Measurements from ENCODE around the gene WDR7.
A peak's percentile ranks its signal among the peaks of the same experiment; 100 is the strongest.

Gene WDR7

DNA sequence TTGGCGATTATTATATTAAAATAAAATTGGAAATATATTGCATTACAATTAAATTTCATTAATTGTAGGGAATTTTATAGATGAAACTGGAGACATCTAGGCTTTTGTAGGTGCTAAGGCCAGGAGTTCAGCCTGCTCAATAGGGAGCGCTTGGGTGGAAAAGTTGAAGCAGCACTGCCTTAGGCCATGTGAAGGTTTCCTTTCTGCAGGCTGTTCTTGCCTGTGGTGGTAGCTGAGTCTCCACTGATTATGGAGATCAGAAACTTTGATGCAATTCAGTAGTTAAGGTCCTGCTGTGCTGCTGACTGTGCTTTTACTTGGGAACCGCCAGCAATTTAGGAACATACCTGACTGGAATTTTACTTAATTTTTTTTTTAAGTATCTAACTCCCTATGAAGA is 315.9 kb downstream of the WDR7 start:
- Histone ChIP-seq H3K36me3 (ENCODE audit: control insufficient read depth in 2 of 2, insufficient read depth in 2 of 2, low read length in 2 of 2) (no peaks in the 10 kb centered on the region), H3K4me3 (ENCODE audit: low read length in 2 of 2) (no peak overlapping the region), H3K9me3 (ENCODE audit: control insufficient read depth in 2 of 2, low read length in 2 of 2) (no peaks in the 10 kb centered on the region), H3K27me3 (ENCODE audit: control insufficient read depth in 2 of 2, insufficient read depth in 2 of 2, low read length in 2 of 2) (no peaks in the 10 kb centered on the region), H3K9ac (ENCODE audit: low read depth in 1 of 2, low read length in 2 of 2) (no peak overlapping the region), H3K27ac (ENCODE audit: low read depth in 2 of 2, low read length in 2 of 2) (no peak overlapping the region), H3K4me1 (ENCODE audit: control insufficient read depth in 2 of 2, insufficient read depth in 2 of 2, low read length in 2 of 2) (no peaks in the 10 kb centered on the region)

- H3K4me3 ChIP-seq (ENCODE audit: low read length in 2 of 2), result no peak overlapping the region
- no peaks in the 10 kb centered on the region for H3K4me1 ChIP-seq (ENCODE audit: control insufficient read depth in 2 of 2, insufficient read depth in 2 of 2, low read length in 2 of 2)
- no peak overlapping the region for H3K9ac ChIP-seq (ENCODE audit: low read depth in 1 of 2, low read length in 2 of 2)
- no peaks in the 10 kb centered on the region for H3K27me3 ChIP-seq (ENCODE audit: control insufficient read depth in 2 of 2, insufficient read depth in 2 of 2, low read length in 2 of 2)
- H3K27ac ChIP-seq (ENCODE audit: low read depth in 2 of 2, low read length in 2 of 2), result no peak overlapping the region
- no peaks in the 10 kb centered on the region for H3K36me3 ChIP-seq (ENCODE audit: control insufficient read depth in 2 of 2, insufficient read depth in 2 of 2, low read length in 2 of 2)
- H3K9me3 ChIP-seq (ENCODE audit: control insufficient read depth in 2 of 2, low read length in 2 of 2), result no peaks in the 10 kb centered on the region
Observed at GRCh38 chr18:56973487-56973886, 322.3 kb downstream of the WDR7 start.

GRCh38 chr18:56974141-56974540 is 323.0 kb downstream of the WDR7 start:
- no peak overlapping the region for H3K27ac ChIP-seq (ENCODE audit: low read depth in 2 of 2, low read length in 2 of 2)
- no peaks in the 10 kb centered on the region for H3K27me3 ChIP-seq (ENCODE audit: control insufficient read depth in 2 of 2, insufficient read depth in 2 of 2, low read length in 2 of 2)

DNA sequence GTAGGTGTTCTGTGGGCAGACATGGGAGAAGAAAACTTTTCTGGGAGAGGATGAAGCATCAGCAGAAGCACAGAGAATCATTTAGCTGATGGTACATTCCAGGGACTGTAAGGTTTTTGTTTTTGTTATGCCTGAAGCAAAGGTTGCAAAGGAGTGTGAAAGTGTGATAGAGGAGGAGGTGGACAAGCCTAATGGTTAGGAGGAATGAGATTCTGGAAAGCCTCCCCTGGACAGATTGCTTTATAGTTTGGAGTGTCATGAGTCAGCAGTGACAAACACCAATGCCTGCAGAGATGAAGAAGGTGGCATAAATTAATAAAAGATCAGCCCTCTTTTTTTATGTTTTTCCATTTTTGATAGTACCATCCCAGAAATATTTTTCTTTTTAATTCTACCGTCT is 324.1 kb downstream of the WDR7 start:
- Histone ChIP-seq H3K4me3 (ENCODE audit: low read length in 2 of 2) (no peak overlapping the region), H3K9ac (ENCODE audit: low read depth in 1 of 2, low read length in 2 of 2) (no peak overlapping the region), H3K27me3 (ENCODE audit: control insufficient read depth in 2 of 2, insufficient read depth in 2 of 2, low read length in 2 of 2) (no peaks in the 10 kb centered on the region), H3K9me3 (ENCODE audit: control insufficient read depth in 2 of 2, low read length in 2 of 2) (no peaks in the 10 kb centered on the region), H3K36me3 (ENCODE audit: control insufficient read depth in 2 of 2, insufficient read depth in 2 of 2, low read length in 2 of 2) (no peaks in the 10 kb centered on the region), H3K4me1 (ENCODE audit: control insufficient read depth in 2 of 2, insufficient read depth in 2 of 2, low read length in 2 of 2) (no peaks in the 10 kb centered on the region), H3K27ac (ENCODE audit: low read depth in 2 of 2, low read length in 2 of 2) (no peak overlapping the region)

More at GRCh38 chr18:56974141-56974540, 323.0 kb downstream of the WDR7 start:
- Histone ChIP-seq H3K9ac (ENCODE audit: low read depth in 1 of 2, low read length in 2 of 2) (no peak overlapping the region), H3K4me3 (ENCODE audit: low read length in 2 of 2) (no peak overlapping the region), H3K36me3 (ENCODE audit: control insufficient read depth in 2 of 2, insufficient read depth in 2 of 2, low read length in 2 of 2) (no peaks in the 10 kb centered on the region), H3K9me3 (ENCODE audit: control insufficient read depth in 2 of 2, low read length in 2 of 2) (no peaks in the 10 kb centered on the region), H3K4me1 (ENCODE audit: control insufficient read depth in 2 of 2, insufficient read depth in 2 of 2, low read length in 2 of 2) (no peaks in the 10 kb centered on the region)

GRCh38 chr18:56977309-56977708 is 326.1 kb downstream of the WDR7 start:
- Histone ChIP-seq H3K4me3 (ENCODE audit: low read length in 2 of 2) (no peak overlapping the region), H3K27me3 (ENCODE audit: control insufficient read depth in 2 of 2, insufficient read depth in 2 of 2, low read length in 2 of 2) (no peaks in the 10 kb centered on the region), H3K27ac (ENCODE audit: low read depth in 2 of 2, low read length in 2 of 2) (no peak overlapping the region), H3K9ac (ENCODE audit: low read depth in 1 of 2, low read length in 2 of 2) (no peak overlapping the region), H3K9me3 (ENCODE audit: control insufficient read depth in 2 of 2, low read length in 2 of 2) (no peaks in the 10 kb centered on the region), H3K36me3 (ENCODE audit: control insufficient read depth in 2 of 2, insufficient read depth in 2 of 2, low read length in 2 of 2) (no peaks in the 10 kb centered on the region), H3K4me1 (ENCODE audit: control insufficient read depth in 2 of 2, insufficient read depth in 2 of 2, low read length in 2 of 2) (no peaks in the 10 kb centered on the region)

DNA sequence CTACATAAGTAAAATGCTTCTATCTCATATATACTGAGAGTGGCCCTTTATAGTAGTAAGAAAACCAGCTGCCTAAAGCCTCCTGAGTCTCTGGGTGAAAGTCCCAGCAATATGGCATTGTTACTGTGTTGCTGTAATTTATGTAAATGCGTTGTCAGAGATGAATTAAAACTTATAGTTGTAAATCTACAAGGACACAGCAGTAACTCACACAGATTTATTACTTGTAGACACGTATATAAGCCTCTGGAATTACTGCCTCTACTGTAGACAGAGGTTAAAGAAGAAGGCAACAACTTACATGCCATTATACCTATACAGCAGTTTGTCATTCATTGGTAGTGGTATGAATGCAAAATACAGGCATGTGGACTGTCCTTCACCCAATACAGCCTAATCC is 326.6 kb downstream of the WDR7 start:
- Histone ChIP-seq H3K4me3 (ENCODE audit: low read length in 2 of 2) (no peak overlapping the region), H3K4me1 (ENCODE audit: control insufficient read depth in 2 of 2, insufficient read depth in 2 of 2, low read length in 2 of 2) (no peaks in the 10 kb centered on the region), H3K27me3 (ENCODE audit: control insufficient read depth in 2 of 2, insufficient read depth in 2 of 2, low read length in 2 of 2) (no peaks in the 10 kb centered on the region), H3K27ac (ENCODE audit: low read depth in 2 of 2, low read length in 2 of 2) (no peak overlapping the region), H3K36me3 (ENCODE audit: control insufficient read depth in 2 of 2, insufficient read depth in 2 of 2, low read length in 2 of 2) (no peaks in the 10 kb centered on the region), H3K9me3 (ENCODE audit: control insufficient read depth in 2 of 2, low read length in 2 of 2) (no peaks in the 10 kb centered on the region), H3K9ac (ENCODE audit: low read depth in 1 of 2, low read length in 2 of 2) (no peak overlapping the region)

GRCh38 chr18:56980151-56980550 is 329.0 kb downstream of the WDR7 start:
- Histone ChIP-seq H3K36me3 (ENCODE audit: control insufficient read depth in 2 of 2, insufficient read depth in 2 of 2, low read length in 2 of 2) (no peaks in the 10 kb centered on the region), H3K9ac (ENCODE audit: low read depth in 1 of 2, low read length in 2 of 2) (no peak overlapping the region), H3K27ac (ENCODE audit: low read depth in 2 of 2, low read length in 2 of 2) (no peak overlapping the region), H3K27me3 (ENCODE audit: control insufficient read depth in 2 of 2, insufficient read depth in 2 of 2, low read length in 2 of 2) (no peaks in the 10 kb centered on the region), H3K9me3 (ENCODE audit: control insufficient read depth in 2 of 2, low read length in 2 of 2) (no peaks in the 10 kb centered on the region), H3K4me3 (ENCODE audit: low read length in 2 of 2) (no peak overlapping the region), H3K4me1 (ENCODE audit: control insufficient read depth in 2 of 2, insufficient read depth in 2 of 2, low read length in 2 of 2) (no peaks in the 10 kb centered on the region)

DNA sequence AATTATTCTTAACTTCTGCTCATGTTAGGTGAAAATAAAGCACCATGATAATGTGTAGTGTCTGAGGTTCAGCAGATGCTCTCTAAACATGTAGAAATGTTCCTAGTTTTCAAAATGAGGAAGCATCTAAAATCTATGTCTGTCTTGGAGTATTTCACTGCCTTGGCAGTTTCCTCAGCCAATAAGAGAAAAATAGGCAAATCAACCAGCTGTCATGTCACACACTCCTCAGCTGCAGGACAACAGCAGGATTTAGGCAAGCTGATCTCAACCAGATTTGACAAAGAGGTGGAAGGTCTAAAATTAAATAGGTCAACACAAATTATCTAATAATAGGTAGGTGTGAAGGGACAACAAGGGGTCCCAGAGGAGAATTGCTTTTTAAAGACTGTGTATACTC is 331.6 kb downstream of the WDR7 start:
- Histone ChIP-seq H3K4me3 (ENCODE audit: low read length in 2 of 2) (no peak overlapping the region), H3K27ac (ENCODE audit: low read depth in 2 of 2, low read length in 2 of 2) (peak overlapping the region in 1 of 2 donors; percentile 43), H3K27me3 (ENCODE audit: control insufficient read depth in 2 of 2, insufficient read depth in 2 of 2, low read length in 2 of 2) (no peaks in the 10 kb centered on the region), H3K9me3 (ENCODE audit: control insufficient read depth in 2 of 2, low read length in 2 of 2) (no peaks in the 10 kb centered on the region), H3K36me3 (ENCODE audit: control insufficient read depth in 2 of 2, insufficient read depth in 2 of 2, low read length in 2 of 2) (no peaks in the 10 kb centered on the region), H3K4me1 (ENCODE audit: control insufficient read depth in 2 of 2, insufficient read depth in 2 of 2, low read length in 2 of 2) (peaks cover 3 to 8% of the 10 kb centered on the region in 2 donors), H3K9ac (ENCODE audit: low read depth in 1 of 2, low read length in 2 of 2) (no peak overlapping the region)

GRCh38 chr18:56983275-56983992 is 332.3 kb downstream of the WDR7 start:
- Histone ChIP-seq H3K4me3 (ENCODE audit: low read length in 2 of 2) (no peak overlapping the region), H3K36me3 (ENCODE audit: control insufficient read depth in 2 of 2, insufficient read depth in 2 of 2, low read length in 2 of 2) (no peaks in the 10 kb centered on the region), H3K9ac (ENCODE audit: low read depth in 1 of 2, low read length in 2 of 2) (no peak overlapping the region), H3K4me1 (ENCODE audit: control insufficient read depth in 2 of 2, insufficient read depth in 2 of 2, low read length in 2 of 2) (peaks cover 3 to 11% of the 10 kb centered on the region in 2 donors), H3K27ac (ENCODE audit: low read depth in 2 of 2, low read length in 2 of 2) (peak overlapping the region in 1 of 2 donors; percentile 43), H3K9me3 (ENCODE audit: control insufficient read depth in 2 of 2, low read length in 2 of 2) (no peaks in the 10 kb centered on the region), H3K27me3 (ENCODE audit: control insufficient read depth in 2 of 2, insufficient read depth in 2 of 2, low read length in 2 of 2) (no peaks in the 10 kb centered on the region)

DNA sequence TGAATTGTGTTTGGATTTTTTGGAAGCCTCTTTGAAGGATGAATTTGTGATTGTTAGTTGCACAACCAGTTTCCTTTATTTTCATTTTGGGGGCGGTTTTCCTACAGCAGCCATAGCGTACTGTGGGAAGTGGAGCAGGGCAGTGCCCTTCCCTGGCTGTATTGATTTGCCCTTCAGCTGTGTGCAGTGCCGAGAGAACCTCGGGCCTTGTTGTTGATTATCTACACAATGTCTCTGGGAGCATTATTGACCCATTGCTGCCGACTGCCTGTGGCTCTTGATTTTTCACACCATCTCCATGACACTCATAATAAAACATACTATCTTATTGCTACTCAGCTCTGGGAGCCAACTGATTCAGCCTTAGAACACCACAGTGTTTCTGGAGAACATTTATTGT is 333.6 kb downstream of the WDR7 start:
- no peak overlapping the region for H3K27ac ChIP-seq (ENCODE audit: low read depth in 2 of 2, low read length in 2 of 2)
- no peak overlapping the region for H3K9ac ChIP-seq (ENCODE audit: low read depth in 1 of 2, low read length in 2 of 2)
- H3K9me3 ChIP-seq (ENCODE audit: control insufficient read depth in 2 of 2, low read length in 2 of 2), result no peaks in the 10 kb centered on the region
- H3K4me1 ChIP-seq (ENCODE audit: control insufficient read depth in 2 of 2, insufficient read depth in 2 of 2, low read length in 2 of 2), result peaks cover 3 to 11% of the 10 kb centered on the region in 2 donors
- H3K4me3 ChIP-seq (ENCODE audit: low read length in 2 of 2), result no peak overlapping the region
- H3K36me3 ChIP-seq (ENCODE audit: control insufficient read depth in 2 of 2, insufficient read depth in 2 of 2, low read length in 2 of 2), result no peaks in the 10 kb centered on the region
- no peaks in the 10 kb centered on the region for H3K27me3 ChIP-seq (ENCODE audit: control insufficient read depth in 2 of 2, insufficient read depth in 2 of 2, low read length in 2 of 2)
